Activated B cell treated with CpG ODN at 0.5 μM for 24 hours (primary cell): Measurements from ENCODE around the gene NHEJ1. TPM values are rescaled to one million over a fixed set of nuclear protein-coding genes. Genes with fewer than 3 reads are reported as not detected.

Experiments
- ATAC-seq: fragments of 200-7000 bp; cut with Tn5 transposase; one replicate; pipeline ENCODE4 v1.10.0; 2021; ENCODE audit warnings: low read depth, mild to moderate bottlenecking, moderate library complexity
- CTCF ChIA-PET: fragments of 350-600 bp; sonication (Branson Sonifier 250); formaldehyde crosslinking; loops from one replicate; lab custom pipeline; 2021; ENCODE audit warnings: antibody characterized with exemption; lab: Charles Lee
- POLR2A ChIA-PET: fragments of 350-600 bp; sonication (Branson Sonifier 250); formaldehyde crosslinking; loops from one replicate; lab custom pipeline; 2021; ENCODE audit warnings: antibody characterized with exemption; lab: Charles Lee
- DNase-seq: peaks from one replicate; pipeline ENCODE4 v3.0.0; 2022
- H3K27ac Mint-ChIP-seq: one replicate; pipeline ENCODE4 v1.8.0; 2020; ENCODE audit warnings: mixed read lengths
- H3K27me3 Mint-ChIP-seq: one replicate; pipeline ENCODE4 v1.8.0; 2021; ENCODE audit warnings: mixed read lengths
- H3K36me3 Mint-ChIP-seq: one replicate; pipeline ENCODE4 v1.8.0; 2021; ENCODE audit warnings: low read depth, mixed read lengths
- H3K4me1 Mint-ChIP-seq: one replicate; pipeline ENCODE4 v1.8.0; 2021; ENCODE audit warnings: mixed read lengths
- H3K4me3 Mint-ChIP-seq: one replicate; pipeline ENCODE4 v1.8.0; 2020; ENCODE audit warnings: mild to moderate bottlenecking, mixed read lengths
- H3K9me3 Mint-ChIP-seq: one replicate; pipeline ENCODE4 v1.8.0; 2020; ENCODE audit warnings: mixed read lengths
- CTCF ChIP-seq: fragments of 200-600 bp; IDR thresholded peaks from one replicate; pipeline ENCODE4 v1.8.0; 2022; ENCODE audit warnings: antibody characterized with exemption, mild to moderate bottlenecking
- intact Hi-C: fragments of 100-400 bp; cut with micrococcal nuclease; formaldehyde crosslinking; loops from one replicate; pipeline ENCODE4 v1.15.1; 2024
- total RNA-seq: library from RNA; stranded (reverse); gene quantifications from 2 replicates; pipeline ENCODE4 v1.2.3, GENCODE V29; 2022

NHEJ1 gene
- total RNA-seq, 1 donor from 2014 or later, result 19.1 TPM

- intact Hi-C loops, result no loop called here
- Mint-ChIP-seq H3K27me3 (peaks cover 30% of the 10 kb centered on the region), H3K36me3 (no peaks in the 10 kb centered on the region), H3K4me3 (no peak overlapping the region), H3K4me1 (no peaks in the 10 kb centered on the region), H3K9me3 (no peaks in the 10 kb centered on the region), H3K27ac (no peak overlapping the region)
- CTCF ChIA-PET, result interaction anchor here (0.6 to 1.5 kb wide), 2 partner anchors 47 to 127 kb away, joined by 3 to 4 read pairs; no protein-coding TSS in a partner anchor
- DNase-seq (no peak), ATAC-seq (no peak)
- POLR2A ChIA-PET, result no interaction called here
- no peak for TF ChIP-seq CTCF
These were observed 133.0 kb downstream of the NHEJ1 start for GRCh38 chr2:219027511-219028055.

GRCh38 chr2:219026946-219027345, 133.7 kb downstream of the NHEJ1 start:
- no peak for TF ChIP-seq CTCF
- Mint-ChIP-seq H3K4me3 (no peak overlapping the region), H3K27me3 (peaks cover 26% of the 10 kb centered on the region), H3K4me1 (no peaks in the 10 kb centered on the region), H3K36me3 (no peaks in the 10 kb centered on the region), H3K27ac (no peak overlapping the region), H3K9me3 (no peaks in the 10 kb centered on the region)
- ATAC-seq (no peak), DNase-seq (no peak)
- CTCF ChIA-PET, result interaction anchor here (0.6 to 1.5 kb wide), 2 partner anchors 47 to 128 kb away, joined by 3 to 4 read pairs; no protein-coding TSS in a partner anchor
- intact Hi-C loops, result no loop called here
- POLR2A ChIA-PET, result no interaction called here

GRCh38 chr2:219025637-219026585, 134.7 kb downstream of the NHEJ1 start:
- Mint-ChIP-seq H3K27ac (no peak overlapping the region), H3K27me3 (peaks cover 18% of the 10 kb centered on the region), H3K36me3 (no peaks in the 10 kb centered on the region), H3K4me3 (no peak overlapping the region), H3K9me3 (no peaks in the 10 kb centered on the region), H3K4me1 (no peaks in the 10 kb centered on the region)
- POLR2A ChIA-PET, result no interaction called here
- DNase-seq, result no peak
- ATAC-seq, result no peak
- intact Hi-C loops, result no loop called here
- no peak for TF ChIP-seq CTCF
- CTCF ChIA-PET, result interaction anchor here (0.8 to 1.0 kb wide), 2 partner anchors 93 to 129 kb away, joined by 3 to 4 read pairs; no protein-coding TSS in a partner anchor

Other genes starting within 250 kb of the NHEJ1 start
- 0.07 TPM in 1 of 2 replicates, not detected in the other for gene CDK5R2, start 201.1 kb downstream of the NHEJ1 start, total RNA-seq
- gene FEV, start 175.6 kb downstream of the NHEJ1 start, total RNA-seq, result not detected in 2 replicates
- not detected in 2 replicates for gene CRYBA2, start 167.4 kb downstream of the NHEJ1 start, total RNA-seq
- not detected in 2 replicates for gene CFAP65, start 119.3 kb downstream of the NHEJ1 start, total RNA-seq
- 0.10 TPM in 1 of 2 replicates, not detected in the other for gene IHH, start 99.9 kb downstream of the NHEJ1 start, total RNA-seq
- 4.5 and 4.9 TPM in 2 replicates for gene SLC23A3, start 9.2 kb upstream of the NHEJ1 start, total RNA-seq
- gene CNPPD1, start 16.1 kb upstream of the NHEJ1 start, total RNA-seq, result 144 and 147 TPM in 2 replicates
- 60.5 and 78.6 TPM in 2 replicates for gene RETREG2, start 17.5 kb upstream of the NHEJ1 start, total RNA-seq
- gene ZFAND2B, start 46.0 kb upstream of the NHEJ1 start, total RNA-seq, result 39.9 and 47.2 TPM in 2 replicates
- 12.1 and 16.6 TPM in 2 replicates for gene ABCB6, start 58.1 kb upstream of the NHEJ1 start, total RNA-seq
- gene ATG9A, start 68.8 kb upstream of the NHEJ1 start, total RNA-seq, result 28.3 and 38.3 TPM in 2 replicates
- gene ANKZF1, start 69.0 kb upstream of the NHEJ1 start, total RNA-seq, result 96.0 and 105 TPM in 2 replicates
- 4.5 and 4.6 TPM in 2 replicates for gene GLB1L, start 84.6 kb upstream of the NHEJ1 start, total RNA-seq
- 31.0 and 36.5 TPM in 2 replicates for gene STK16, start 84.7 kb upstream of the NHEJ1 start, total RNA-seq
- gene TUBA4B, start 92.4 kb upstream of the NHEJ1 start, total RNA-seq, result 0.20 TPM in 1 of 2 replicates, not detected in the other
- gene TUBA4A, start 93.1 kb upstream of the NHEJ1 start, total RNA-seq, result 184 and 192 TPM in 2 replicates
- 59.0 and 71.1 TPM in 2 replicates for gene DNAJB2, start 118.6 kb upstream of the NHEJ1 start, total RNA-seq
- gene PTPRN, start 148.6 kb upstream of the NHEJ1 start, total RNA-seq, result not detected in 2 replicates
- gene RESP18, start 171.9 kb upstream of the NHEJ1 start, total RNA-seq, result not detected in 2 replicates
- 89.0 and 93.4 TPM in 2 replicates for gene DNPEP, start 227.1 kb upstream of the NHEJ1 start, total RNA-seq